ENCODE measurements around the gene CA7. TPM values are rescaled to one million over a fixed set of nuclear protein-coding genes. Genes with fewer than 3 reads are reported as not detected.

CA7 gene
- total and polyA plus RNA-seq, 2 donors: not detected

- peak overlapping the region; percentile 22 for H3K4me3 ChIP-seq (ENCODE audit: low read depth, low read length)
- WGBS: 4% methylated on average over 39 of the region's 39 CpGs
Measured at GRCh38 chr16:66872943-66873684, 28.9 kb downstream of the CA7 start.

GRCh38 chr16:66873685-66874055 lies 29.5 kb downstream of the CA7 start:
- H3K4me3 ChIP-seq (ENCODE audit: low read depth, low read length): no peak overlapping the region
- H3K36me3 ChIP-seq (ENCODE audit: insufficient read depth): no peaks in the 10 kb centered on the region

More at GRCh38 chr16:66872943-66873684, 28.9 kb downstream of the CA7 start:
- Histone ChIP-seq H3K36me3 (ENCODE audit: insufficient read depth) (no peaks in the 10 kb centered on the region), H3K27ac (ENCODE audit: low read depth) (no peak overlapping the region), H3K4me1 (ENCODE audit: insufficient read depth) (no peaks in the 10 kb centered on the region)
- DNase-seq (ENCODE audit: extremely low spot score): peak; percentile 46

GRCh38 chr16:66874079-66874775 lies 30.0 kb downstream of the CA7 start:
- no peaks in the 10 kb centered on the region for H3K36me3 ChIP-seq (ENCODE audit: insufficient read depth)
- no peak overlapping the region for H3K27ac ChIP-seq (ENCODE audit: low read depth)
- whole genome bisulfite sequencing: 73% methylated on average over 1 of the region's 1 CpG
- DNase-seq (ENCODE audit: extremely low spot score): no peak
- no peak overlapping the region for H3K4me3 ChIP-seq (ENCODE audit: low read depth, low read length)
- no peaks in the 10 kb centered on the region for H3K4me1 ChIP-seq (ENCODE audit: insufficient read depth)

More at GRCh38 chr16:66873685-66874055, 29.5 kb downstream of the CA7 start:
- no peaks in the 10 kb centered on the region for H3K4me1 ChIP-seq (ENCODE audit: insufficient read depth)
- no peak for DNase-seq (ENCODE audit: extremely low spot score)
- no peak overlapping the region for H3K27ac ChIP-seq (ENCODE audit: low read depth)

GRCh38 chr16:66878067-66878466 lies 33.9 kb downstream of the CA7 start:
- no peak for DNase-seq (ENCODE audit: extremely low spot score)
- H3K4me3 ChIP-seq (ENCODE audit: low read depth, low read length): no peak overlapping the region
- H3K4me1 ChIP-seq (ENCODE audit: insufficient read depth): no peaks in the 10 kb centered on the region
- WGBS: 66% methylated on average over 5 of the region's 5 CpGs
- no peak overlapping the region for H3K27ac ChIP-seq (ENCODE audit: low read depth)
- no peaks in the 10 kb centered on the region for H3K36me3 ChIP-seq (ENCODE audit: insufficient read depth)

- Histone ChIP-seq H3K27ac (ENCODE audit: low read depth) (no peak within 1 kb of the TSS), H3K4me3 (ENCODE audit: low read depth, low read length) (peak within 1 kb of the TSS; percentile 84), H3K36me3 (ENCODE audit: insufficient read depth) (no peaks in the 10 kb centered on the region), H3K4me1 (ENCODE audit: insufficient read depth) (no peaks in the 10 kb centered on the region)
- under 1% methylated on average over 58 of the region's 58 CpGs for WGBS
- DNase-seq (ENCODE audit: extremely low spot score): peak; percentile 88
Measured at GRCh38 chr16:66880288-66881013, 36.2 kb downstream of the CA7 start, which contains the start of gene PDP2. PDP2 (plus strand) TSS chr16:66880515; CDS start chr16:66884285, 3,770 bp downstream.

GRCh38 chr16:66881014-66881417 lies 36.8 kb downstream of the CA7 start:
- DNase-seq (ENCODE audit: extremely low spot score): no peak
- Histone ChIP-seq H3K4me1 (ENCODE audit: insufficient read depth) (no peaks in the 10 kb centered on the region), H3K27ac (ENCODE audit: low read depth) (no peak overlapping the region), H3K36me3 (ENCODE audit: insufficient read depth) (no peaks in the 10 kb centered on the region), H3K4me3 (ENCODE audit: low read depth, low read length) (peak overlapping the region; percentile 84)
- WGBS: 4% methylated on average over 23 of the region's 23 CpGs

- H3K27ac ChIP-seq (ENCODE audit: low read depth): no peak overlapping the region
- no peaks in the 10 kb centered on the region for H3K4me1 ChIP-seq (ENCODE audit: insufficient read depth)
- DNase-seq (ENCODE audit: extremely low spot score): no peak
- 83% methylated on average over 2 of the region's 2 CpGs for WGBS
- no peaks in the 10 kb centered on the region for H3K36me3 ChIP-seq (ENCODE audit: insufficient read depth)
- H3K4me3 ChIP-seq (ENCODE audit: low read depth, low read length): no peak overlapping the region
Measured at GRCh38 chr16:66881560-66881959, 37.3 kb downstream of the CA7 start.

- Histone ChIP-seq H3K36me3 (ENCODE audit: insufficient read depth) (no peaks in the 10 kb centered on the region), H3K4me1 (ENCODE audit: insufficient read depth) (no peaks in the 10 kb centered on the region), H3K4me3 (ENCODE audit: low read depth, low read length) (no peak overlapping the region), H3K27ac (ENCODE audit: low read depth) (no peak overlapping the region)
- 91% methylated on average over 8 of the region's 8 CpGs for WGBS
- DNase-seq (ENCODE audit: extremely low spot score): no peak
Measured at GRCh38 chr16:66881964-66882508, 37.8 kb downstream of the CA7 start.

GRCh38 chr16:66882702-66883101 lies 38.5 kb downstream of the CA7 start:
- WGBS: over 99% methylated on average over 3 of the region's 3 CpGs
- Histone ChIP-seq H3K4me3 (ENCODE audit: low read depth, low read length) (no peak overlapping the region), H3K36me3 (ENCODE audit: insufficient read depth) (no peaks in the 10 kb centered on the region), H3K4me1 (ENCODE audit: insufficient read depth) (no peaks in the 10 kb centered on the region), H3K27ac (ENCODE audit: low read depth) (no peak overlapping the region)
- no peak for DNase-seq (ENCODE audit: extremely low spot score)

GRCh38 chr16:66885491-66885890 lies 41.3 kb downstream of the CA7 start:
- Histone ChIP-seq H3K36me3 (ENCODE audit: insufficient read depth) (no peaks in the 10 kb centered on the region), H3K4me1 (ENCODE audit: insufficient read depth) (no peaks in the 10 kb centered on the region), H3K4me3 (ENCODE audit: low read depth, low read length) (no peak overlapping the region), H3K27ac (ENCODE audit: low read depth) (no peak overlapping the region)
- 91% methylated on average over 12 of the region's 12 CpGs for WGBS
- no peak for DNase-seq (ENCODE audit: extremely low spot score)

GRCh38 chr16:66886321-66886720 lies 42.1 kb downstream of the CA7 start:
- H3K36me3 ChIP-seq (ENCODE audit: insufficient read depth): no peaks in the 10 kb centered on the region
- H3K4me1 ChIP-seq (ENCODE audit: insufficient read depth): no peaks in the 10 kb centered on the region
- no peak for DNase-seq (ENCODE audit: extremely low spot score)
- no peak overlapping the region for H3K4me3 ChIP-seq (ENCODE audit: low read depth, low read length)
- no peak overlapping the region for H3K27ac ChIP-seq (ENCODE audit: low read depth)
- WGBS: 36% methylated on average over 2 of the region's 2 CpGs

- no peaks in the 10 kb centered on the region for H3K36me3 ChIP-seq (ENCODE audit: insufficient read depth)
- no peaks in the 10 kb centered on the region for H3K4me1 ChIP-seq (ENCODE audit: insufficient read depth)
- WGBS: 67% methylated on average over 3 of the region's 3 CpGs
- no peak overlapping the region for H3K27ac ChIP-seq (ENCODE audit: low read depth)
- DNase-seq (ENCODE audit: extremely low spot score): no peak
- no peak overlapping the region for H3K4me3 ChIP-seq (ENCODE audit: low read depth, low read length)
Measured at GRCh38 chr16:66886914-66887313, 42.7 kb downstream of the CA7 start.
